ENCODE data around the gene GALNT14.

GALNT14 gene

GRCh38 chr2:30872797-30873196, 265.4 kb downstream of the GALNT14 start:
- DNase-seq (ENCODE audit: low read depth) = no peak
- TF ChIP-seq CTCF (IDR thresholded peaks at IDR 0.05; ENCODE audit: low read length, missing control alignments) = no peak
- H3K4me3 ChIP-seq (replicated peaks; ENCODE audit: low read depth, low read length) = no peak overlapping the region

GRCh38 chr2:30871980-30872789, 266.1 kb downstream of the GALNT14 start:
- no peak for DNase-seq (ENCODE audit: low read depth)
- no peak for TF ChIP-seq CTCF (IDR thresholded peaks at IDR 0.05; ENCODE audit: low read length, missing control alignments)
- H3K4me3 ChIP-seq (replicated peaks; ENCODE audit: low read depth, low read length) = no peak overlapping the region

DNA sequence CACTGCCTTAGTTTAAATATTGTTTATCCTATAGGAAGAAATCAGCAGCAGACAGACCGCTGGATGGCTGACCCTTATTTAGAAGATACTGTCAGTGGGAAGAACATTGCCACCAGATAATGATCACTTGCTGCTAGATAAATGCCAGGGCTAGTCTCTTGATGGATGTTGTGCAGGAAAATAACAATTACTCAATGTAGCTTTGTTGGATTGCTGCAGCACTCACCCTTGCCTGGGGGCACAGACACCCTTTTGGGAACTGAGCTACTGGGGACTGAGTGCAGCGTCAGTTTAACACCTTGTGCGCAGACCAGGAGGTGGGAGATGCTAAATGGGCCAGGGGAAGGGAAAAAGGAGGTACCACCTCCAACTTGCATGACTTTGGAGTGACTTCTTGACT, 266.8 kb downstream of the GALNT14 start:
- DNase-seq (ENCODE audit: low read depth) = no peak
- H3K4me3 ChIP-seq (replicated peaks; ENCODE audit: low read depth, low read length) = no peak overlapping the region
- no peak for TF ChIP-seq CTCF (IDR thresholded peaks at IDR 0.05; ENCODE audit: low read length, missing control alignments)

DNA sequence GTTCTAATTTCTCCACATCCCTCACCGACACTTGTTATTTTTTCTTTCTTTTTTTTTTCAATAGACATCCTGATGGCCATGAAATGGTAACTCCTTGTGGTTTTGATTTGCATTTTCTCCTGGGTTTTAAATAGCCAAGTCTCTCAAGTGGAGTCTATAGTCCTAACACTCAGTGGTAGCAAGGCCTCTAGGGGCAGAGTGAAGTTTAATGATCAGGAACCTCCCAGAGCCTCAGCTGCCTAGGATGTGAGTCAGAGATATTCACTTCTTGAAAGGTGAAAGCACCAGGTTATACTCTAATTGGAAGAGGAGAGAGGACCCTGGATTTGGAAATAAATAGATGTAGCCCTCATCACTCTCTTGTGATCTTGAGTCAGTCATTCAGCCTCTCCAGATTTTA, 268.3 kb downstream of the GALNT14 start:
- H3K4me3 ChIP-seq (replicated peaks; ENCODE audit: low read depth, low read length) = no peak overlapping the region
- no peak for DNase-seq (ENCODE audit: low read depth)
- TF ChIP-seq CTCF (IDR thresholded peaks at IDR 0.05; ENCODE audit: low read length, missing control alignments) = no peak

- TF ChIP-seq CTCF (IDR thresholded peaks at IDR 0.05; ENCODE audit: low read length, missing control alignments) = no peak
- no peak overlapping the region for H3K4me3 ChIP-seq (replicated peaks; ENCODE audit: low read depth, low read length)
- no peak for DNase-seq (ENCODE audit: low read depth)
Observed at GRCh38 chr2:30867385-30867784, 270.9 kb downstream of the GALNT14 start.

DNA sequence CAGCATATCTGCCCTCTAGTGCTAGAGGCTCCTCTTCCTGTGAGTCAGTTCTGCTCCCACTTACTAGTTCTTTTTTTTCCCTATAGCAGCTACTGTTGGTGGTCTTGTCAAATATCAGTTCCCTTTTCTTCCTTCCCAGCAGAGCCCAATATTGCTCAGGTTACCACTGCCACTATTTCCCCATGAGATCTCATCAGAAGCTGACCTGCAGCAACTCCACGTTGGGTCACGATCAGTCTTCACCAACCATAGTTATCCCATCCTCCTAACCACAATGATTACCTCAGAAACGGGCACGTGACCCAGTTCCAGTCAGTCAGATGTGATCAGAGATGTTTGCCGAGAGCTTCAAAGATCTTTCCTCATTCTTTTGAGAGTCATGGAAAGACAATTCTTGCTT, 271.3 kb downstream of the GALNT14 start:
- H3K4me3 ChIP-seq (replicated peaks; ENCODE audit: low read depth, low read length) = no peak overlapping the region
- DNase-seq (ENCODE audit: low read depth) = no peak
- no peak for TF ChIP-seq CTCF (IDR thresholded peaks at IDR 0.05; ENCODE audit: low read length, missing control alignments)

Data from fibroblast of pulmonary artery (primary cell).